ENCODE measurements around the gene GTF3C1.
A peak's percentile ranks its signal among the peaks of the same experiment; 100 is the strongest.

Gene GTF3C1

DNA sequence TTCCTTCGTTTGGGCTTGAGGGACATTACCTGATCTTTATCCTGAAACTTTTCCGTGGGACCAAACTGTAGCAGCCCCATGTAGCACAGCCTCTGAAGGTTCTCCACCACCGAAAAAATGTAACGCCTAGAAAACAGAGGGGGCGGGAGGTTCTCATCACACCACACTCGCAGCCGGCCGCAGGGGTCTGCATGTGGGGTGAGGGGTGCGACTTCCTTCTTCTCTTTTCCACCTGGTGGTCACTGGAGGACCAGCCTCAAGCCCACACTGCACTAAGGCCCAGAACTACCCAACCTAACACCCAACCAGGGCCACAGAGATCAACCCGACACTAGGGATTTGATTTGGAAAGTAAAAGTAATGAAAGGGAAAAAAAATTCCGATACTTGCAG is 57.1 kb downstream of the GTF3C1 start:
- peaks cover 85% of the 10 kb centered on the region for H3K36me3 Mint-ChIP-seq
- H3K4me1 Mint-ChIP-seq: no peaks in the 10 kb centered on the region
- no peak for ATAC-seq
- H3K27me3 Mint-ChIP-seq: no peaks in the 10 kb centered on the region
- H3K9me3 Mint-ChIP-seq: no peaks in the 10 kb centered on the region
- no peak overlapping the region for H3K27ac Mint-ChIP-seq
- no peak overlapping the region for H3K4me3 Mint-ChIP-seq

DNA sequence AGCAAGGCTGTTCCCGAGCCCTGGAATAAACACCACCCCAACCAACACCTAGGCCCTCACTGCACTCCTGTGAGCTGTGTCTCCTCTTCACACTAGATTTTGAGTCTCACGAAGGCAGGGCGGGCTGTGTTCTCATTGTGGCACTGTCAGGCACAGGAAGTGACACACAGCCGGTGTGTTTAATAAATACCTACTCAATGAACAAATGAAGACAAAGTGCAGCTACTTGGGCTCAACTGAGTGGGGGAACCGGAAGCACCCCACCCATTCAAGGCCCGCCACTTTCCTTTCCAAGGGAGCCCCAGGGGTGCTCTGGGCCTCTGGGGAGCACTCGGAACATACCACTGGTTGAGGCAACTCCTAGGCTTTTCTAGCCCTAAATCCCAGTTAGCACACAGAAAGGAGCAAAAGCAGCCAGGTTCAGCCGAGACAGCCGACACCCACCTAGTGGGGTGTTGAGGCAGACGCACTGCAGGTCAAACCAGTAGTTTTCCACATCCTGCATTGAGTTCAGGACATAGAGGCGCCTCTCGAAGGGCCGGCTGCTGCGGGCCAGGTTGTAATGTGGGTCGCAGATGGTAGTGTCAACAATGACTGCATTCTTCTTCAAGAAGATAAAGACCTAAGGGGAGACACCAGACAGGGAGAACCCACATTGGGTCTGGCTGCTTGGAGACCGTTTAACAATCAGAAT is 57.7 kb downstream of the GTF3C1 start:
- Mint-ChIP-seq H3K27me3 (no peaks in the 10 kb centered on the region), H3K4me1 (no peaks in the 10 kb centered on the region), H3K9me3 (no peaks in the 10 kb centered on the region), H3K27ac (no peak overlapping the region), H3K4me3 (no peak overlapping the region), H3K36me3 (peaks cover 79% of the 10 kb centered on the region)
- ATAC-seq: no peak

- no peak overlapping the region for H3K4me3 Mint-ChIP-seq
- ATAC-seq: no peak
- H3K27ac Mint-ChIP-seq: no peak overlapping the region
- peaks cover 76% of the 10 kb centered on the region for H3K36me3 Mint-ChIP-seq
- H3K27me3 Mint-ChIP-seq: no peaks in the 10 kb centered on the region
- H3K9me3 Mint-ChIP-seq: no peaks in the 10 kb centered on the region
- H3K4me1 Mint-ChIP-seq: no peaks in the 10 kb centered on the region
Measured at GRCh38 chr16:27489906-27490305, 59.8 kb downstream of the GTF3C1 start.

DNA sequence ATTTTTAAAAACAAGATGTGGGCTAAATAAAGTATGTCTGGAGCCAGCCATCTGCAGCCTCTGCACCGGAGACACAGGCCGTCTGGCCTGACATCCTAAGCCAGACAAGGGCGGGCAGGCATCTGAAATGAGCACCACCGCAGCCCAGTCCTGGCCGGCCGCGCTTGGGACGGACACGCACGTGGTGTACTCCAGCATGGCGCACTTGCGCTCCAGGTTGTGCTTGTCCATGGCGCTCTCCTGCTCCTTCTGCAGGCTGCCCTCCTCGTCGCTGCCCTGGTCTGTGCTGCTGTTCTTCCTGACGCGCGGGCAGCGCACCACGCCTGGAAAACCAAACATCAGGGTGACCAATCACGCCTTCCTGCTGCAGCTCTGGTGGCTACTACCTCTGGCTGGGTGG is 60.3 kb downstream of the GTF3C1 start:
- no peak for ATAC-seq
- peaks cover 76% of the 10 kb centered on the region for H3K36me3 Mint-ChIP-seq

DNA sequence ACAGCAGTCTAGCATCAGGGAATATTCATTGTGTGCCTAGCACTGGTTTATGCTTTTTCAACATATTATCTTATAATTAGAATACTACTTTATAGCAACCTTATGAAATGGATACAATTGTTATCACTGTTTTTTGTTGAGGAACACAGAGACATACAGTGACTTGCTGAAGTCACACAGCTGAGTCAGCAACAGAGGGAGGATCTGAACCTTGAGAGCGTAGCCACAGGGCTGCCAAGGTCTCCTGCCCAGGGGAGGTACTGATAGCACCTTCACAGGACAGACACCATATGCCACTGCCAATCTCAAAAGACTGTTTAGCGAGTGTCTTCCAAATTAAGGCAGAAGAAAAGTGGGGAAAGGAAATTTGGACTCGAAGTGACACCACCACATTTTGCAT is 63.0 kb downstream of the GTF3C1 start:
- no peaks in the 10 kb centered on the region for H3K4me1 Mint-ChIP-seq
- no peak overlapping the region for H3K4me3 Mint-ChIP-seq
- H3K27ac Mint-ChIP-seq: no peak overlapping the region
- H3K27me3 Mint-ChIP-seq: no peaks in the 10 kb centered on the region
- no peaks in the 10 kb centered on the region for H3K9me3 Mint-ChIP-seq
- no peak for ATAC-seq
- peaks cover 78% of the 10 kb centered on the region for H3K36me3 Mint-ChIP-seq

More for the DNA sequence above, 60.3 kb downstream of the GTF3C1 start:
- Mint-ChIP-seq H3K9me3 (no peaks in the 10 kb centered on the region), H3K4me3 (no peak overlapping the region), H3K4me1 (no peaks in the 10 kb centered on the region), H3K27me3 (no peaks in the 10 kb centered on the region), H3K27ac (no peak overlapping the region)

GRCh38 chr16:27486344-27486743 is 63.4 kb downstream of the GTF3C1 start:
- H3K27ac Mint-ChIP-seq: no peak overlapping the region
- peaks cover 78% of the 10 kb centered on the region for H3K36me3 Mint-ChIP-seq
- H3K27me3 Mint-ChIP-seq: no peaks in the 10 kb centered on the region
- no peak overlapping the region for H3K4me3 Mint-ChIP-seq
- no peak for ATAC-seq
- H3K9me3 Mint-ChIP-seq: no peaks in the 10 kb centered on the region
- H3K4me1 Mint-ChIP-seq: no peaks in the 10 kb centered on the region

- Mint-ChIP-seq H3K27ac (no peak overlapping the region), H3K9me3 (no peaks in the 10 kb centered on the region), H3K4me1 (no peaks in the 10 kb centered on the region), H3K4me3 (no peak overlapping the region), H3K27me3 (no peaks in the 10 kb centered on the region), H3K36me3 (peaks cover 78% of the 10 kb centered on the region)
- no peak for ATAC-seq
Measured at GRCh38 chr16:27485811-27486210, 63.9 kb downstream of the GTF3C1 start.

DNA sequence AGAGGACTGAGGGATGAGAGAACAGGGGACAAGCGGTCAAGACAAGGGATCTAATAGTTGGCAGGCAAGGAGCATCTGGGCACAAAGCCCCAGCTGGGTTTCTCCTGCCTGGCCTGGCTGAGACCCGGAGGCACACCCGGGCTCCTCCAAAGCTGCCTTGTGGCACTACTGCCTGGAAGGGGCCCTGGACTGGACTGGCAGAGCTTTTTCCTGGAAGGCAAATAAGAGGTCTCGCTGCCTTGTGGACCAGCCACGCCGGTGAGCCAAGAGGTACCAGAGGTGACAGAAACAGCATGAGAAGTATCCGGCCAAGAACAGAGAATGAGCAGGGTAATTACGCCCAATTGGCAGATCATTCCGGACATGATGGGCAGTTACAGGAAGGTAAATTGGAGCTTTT is 64.6 kb downstream of the GTF3C1 start:
- Mint-ChIP-seq H3K9me3 (no peaks in the 10 kb centered on the region), H3K27me3 (no peaks in the 10 kb centered on the region), H3K27ac (no peak overlapping the region), H3K4me1 (no peaks in the 10 kb centered on the region), H3K36me3 (peaks cover 84% of the 10 kb centered on the region), H3K4me3 (no peak overlapping the region)
- ATAC-seq: no peak

DNA sequence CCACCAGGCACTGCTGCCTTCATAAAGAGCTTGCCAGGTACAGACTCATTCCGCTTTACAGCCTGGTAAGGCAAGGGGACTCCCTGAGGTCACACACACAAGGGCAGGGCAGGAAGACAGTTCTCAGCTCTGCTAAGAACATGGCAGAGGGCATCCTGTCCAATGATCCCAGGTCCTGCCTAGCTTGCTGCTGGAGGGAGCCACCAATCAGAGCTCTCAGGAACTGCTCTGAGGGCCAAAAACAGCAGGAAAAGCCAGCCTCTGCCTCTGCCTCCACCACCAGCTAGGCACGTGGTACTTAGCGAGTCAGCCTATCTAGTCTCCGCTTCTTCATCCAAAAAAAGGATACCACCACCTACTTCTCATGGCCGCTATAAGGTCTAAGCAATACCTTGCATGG is 66.1 kb downstream of the GTF3C1 start:
- Mint-ChIP-seq H3K9me3 (no peaks in the 10 kb centered on the region), H3K27me3 (no peaks in the 10 kb centered on the region), H3K4me3 (no peak overlapping the region), H3K36me3 (peaks cover 82% of the 10 kb centered on the region), H3K27ac (no peak overlapping the region), H3K4me1 (no peaks in the 10 kb centered on the region)
- ATAC-seq: no peak

- no peaks in the 10 kb centered on the region for H3K9me3 Mint-ChIP-seq
- H3K27ac Mint-ChIP-seq: no peak overlapping the region
- H3K36me3 Mint-ChIP-seq: peaks cover 82% of the 10 kb centered on the region
- H3K27me3 Mint-ChIP-seq: no peaks in the 10 kb centered on the region
- no peaks in the 10 kb centered on the region for H3K4me1 Mint-ChIP-seq
- ATAC-seq: no peak
- no peak overlapping the region for H3K4me3 Mint-ChIP-seq
Measured at GRCh38 chr16:27483088-27483437, 66.7 kb downstream of the GTF3C1 start.

GRCh38 chr16:27482397-27483087 is 67.2 kb downstream of the GTF3C1 start:
- Mint-ChIP-seq H3K36me3 (peaks cover 83% of the 10 kb centered on the region), H3K27me3 (no peaks in the 10 kb centered on the region), H3K4me1 (no peaks in the 10 kb centered on the region), H3K9me3 (no peaks in the 10 kb centered on the region), H3K27ac (no peak overlapping the region), H3K4me3 (no peak overlapping the region)
- no peak for ATAC-seq

DNA sequence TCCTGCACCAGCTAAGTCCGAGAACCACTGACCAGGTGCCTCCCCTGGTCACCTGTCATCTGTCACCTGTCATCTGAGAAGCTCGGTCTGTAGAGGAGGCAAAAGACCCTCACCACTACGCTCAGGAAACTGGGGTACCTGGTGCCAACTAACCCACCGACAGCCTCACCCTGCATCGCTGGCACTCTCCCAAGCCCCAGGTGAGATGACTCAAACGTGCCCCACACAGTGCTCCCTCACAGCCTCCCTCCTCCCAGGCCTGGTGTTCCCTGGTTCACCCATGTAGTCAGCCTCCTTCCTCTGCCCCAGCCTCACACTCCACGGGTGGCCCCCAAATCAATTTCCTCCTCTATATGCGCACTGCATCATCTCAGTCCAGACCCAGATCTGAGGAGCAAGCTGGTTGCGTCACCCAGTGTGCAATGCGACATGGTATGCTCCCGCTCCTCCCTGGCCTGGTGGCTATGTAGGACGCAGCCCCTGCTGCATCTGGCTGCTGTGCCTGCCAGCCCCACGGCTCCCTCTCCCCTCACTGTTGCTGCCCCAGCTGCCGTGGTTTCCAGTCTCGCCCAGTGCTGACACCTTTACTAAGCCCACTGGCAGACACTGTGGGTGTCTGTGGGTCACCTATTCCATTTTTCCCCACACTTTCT is 68.3 kb downstream of the GTF3C1 start:
- Mint-ChIP-seq H3K27me3 (no peaks in the 10 kb centered on the region), H3K9me3 (no peaks in the 10 kb centered on the region), H3K36me3 (peaks cover 84% of the 10 kb centered on the region), H3K4me1 (no peaks in the 10 kb centered on the region), H3K27ac (no peak overlapping the region), H3K4me3 (no peak overlapping the region)
- peak; percentile 16 for ATAC-seq

- Mint-ChIP-seq H3K27me3 (no peaks in the 10 kb centered on the region), H3K9me3 (no peaks in the 10 kb centered on the region), H3K4me3 (no peak overlapping the region), H3K27ac (no peak overlapping the region), H3K36me3 (peaks cover 86% of the 10 kb centered on the region), H3K4me1 (no peaks in the 10 kb centered on the region)
- ATAC-seq: no peak
Measured at GRCh38 chr16:27480761-27481160, 69.0 kb downstream of the GTF3C1 start.

- Mint-ChIP-seq H3K27ac (no peak overlapping the region), H3K36me3 (peaks cover 88% of the 10 kb centered on the region), H3K4me1 (no peaks in the 10 kb centered on the region), H3K9me3 (no peaks in the 10 kb centered on the region), H3K27me3 (no peaks in the 10 kb centered on the region), H3K4me3 (no peak overlapping the region)
- ATAC-seq: no peak
Measured at GRCh38 chr16:27476240-27476639, 73.5 kb downstream of the GTF3C1 start.

GRCh38 chr16:27475561-27475960 is 74.2 kb downstream of the GTF3C1 start:
- Mint-ChIP-seq H3K27ac (no peak overlapping the region), H3K4me1 (no peaks in the 10 kb centered on the region), H3K9me3 (no peaks in the 10 kb centered on the region), H3K4me3 (no peak overlapping the region), H3K27me3 (no peaks in the 10 kb centered on the region), H3K36me3 (peaks cover 88% of the 10 kb centered on the region)
- ATAC-seq: no peak

DNA sequence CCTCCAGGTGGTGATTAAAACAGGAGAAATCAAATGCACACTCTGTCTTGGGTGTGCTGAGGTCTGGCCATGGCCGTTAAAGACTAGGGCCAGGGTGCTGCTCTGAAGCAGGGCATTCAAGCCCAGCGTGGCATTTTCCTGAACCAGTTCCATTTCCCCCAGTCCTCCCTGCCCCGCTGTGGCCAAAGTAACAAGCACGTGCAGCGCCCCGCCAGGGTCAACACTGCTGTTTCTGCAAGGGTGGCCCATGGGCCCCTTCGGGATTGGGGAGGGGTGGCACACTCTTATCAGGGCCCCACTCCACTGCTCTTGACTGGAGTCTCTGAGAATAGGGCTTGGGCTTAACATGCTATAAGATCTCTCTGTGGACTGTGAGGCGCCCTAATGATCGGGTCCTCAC is 74.8 kb downstream of the GTF3C1 start:
- ATAC-seq: peak; percentile 20
- H3K36me3 Mint-ChIP-seq: peaks cover 88% of the 10 kb centered on the region
- no peaks in the 10 kb centered on the region for H3K27me3 Mint-ChIP-seq
- H3K9me3 Mint-ChIP-seq: no peaks in the 10 kb centered on the region
- H3K4me1 Mint-ChIP-seq: no peaks in the 10 kb centered on the region
- H3K27ac Mint-ChIP-seq: no peak overlapping the region
- H3K4me3 Mint-ChIP-seq: no peak overlapping the region

Measured in stimulated activated memory B cell treated with anti-CD40 and anti-IgM and Interleukin-4, amounts not matched to agents 10 μg/mL and 1 μg/mL and 100 μg/mL, for 72 hours (primary cell).